H1 (cell line): ENCODE results near the gene HHAT. TPM values are rescaled to one million over a fixed set of nuclear protein-coding genes. Genes with fewer than 3 reads are reported as not detected.

Experiments
- CTCF ChIA-PET: fragments of 300-600 bp; sonication (Branson Sonifier 250); formaldehyde crosslinking; loops from one replicate; lab custom pipeline; 2021; ENCODE audit not compliant: partially characterized antibody; lab: Charles Lee
- POLR2A ChIA-PET: fragments of 300-600 bp; sonication (Branson Sonifier 250); formaldehyde crosslinking; loops from one replicate; lab custom pipeline; 2021; ENCODE audit warnings: inconsistent platforms; ENCODE audit not compliant: partially characterized antibody; lab: Charles Lee
- DNase-seq, 2 experiments: peaks; one replicate each; pipeline versions ENCODE4 v3.0.0 to v3.0.0-alpha.2; 2010 to 2022; ENCODE audit warnings: low spot score in 2 of 2, low read depth in 1 of 2, mixed read lengths in 1 of 2
- FAIRE-seq: peaks from 2 replicates; lab custom pipeline; 2011; peaks lifted over from hg19 to GRCh38; lab: Jason Lieb, UNC
- H2AFZ ChIP-seq: 2 replicates; pipeline ENCODE4 v1.8.1; 2012; ENCODE audit warnings: low read length, inconsistent platforms
- H2AK5ac ChIP-seq: 2 replicates; pipeline ENCODE4 v1.6.1; 2013; ENCODE audit warnings: low read depth, low read length
- H2BK120ac ChIP-seq: replicated peaks from 2 replicates; pipeline ENCODE3; 2013; ENCODE audit warnings: low read depth, low read length, inconsistent platforms
- H2BK12ac ChIP-seq: 2 replicates; pipeline ENCODE4 v1.6.1; 2013; ENCODE audit warnings: low read depth, low read length
- H2BK15ac ChIP-seq: 2 replicates; pipeline ENCODE4 v1.6.1; 2013; ENCODE audit warnings: low read length
- H2BK20ac ChIP-seq: 2 replicates; pipeline ENCODE4 v1.6.1; 2013; ENCODE audit warnings: low read length
- H2BK5ac ChIP-seq: 2 replicates; pipeline ENCODE4 v1.6.1; 2013; ENCODE audit warnings: low read depth, low read length
- H3K14ac ChIP-seq: 2 replicates; pipeline ENCODE4 v1.6.1; 2013; ENCODE audit warnings: inconsistent platforms; ENCODE audit not compliant: insufficient read length
- H3K18ac ChIP-seq: 2 replicates; pipeline ENCODE4 v1.6.1; 2013; ENCODE audit warnings: low read length; ENCODE audit errors: extremely low read depth
- H3K23ac ChIP-seq: 2 replicates; pipeline ENCODE4 v1.6.1; 2013; ENCODE audit warnings: inconsistent platforms; ENCODE audit not compliant: insufficient read length
- H3K23me2 ChIP-seq: 2 replicates; pipeline ENCODE4 v1.6.1; 2013; ENCODE audit warnings: low read depth, low read length
- H3K27ac ChIP-seq: 2 replicates; pipeline ENCODE4 v1.6.1; 2011; ENCODE audit warnings: low read depth, low read length, inconsistent platforms
- H3K27me3 ChIP-seq, 4 experiments: replicated peaks in 1 of 4; 1 replicate in 1 of 4; 2 replicates in 3 of 4; pipeline versions ENCODE4 v1.6.1 to v1.8.1; 2011 to 2013; ENCODE audit warnings: low read length in 3 of 4, mild to moderate bottlenecking in 3 of 4, inconsistent platforms in 2 of 4, mixed read lengths in 2 of 4, moderate library complexity in 1 of 4; ENCODE audit not compliant: control insufficient read depth in 3 of 4, insufficient read depth in 3 of 4; ENCODE audit errors: extremely low read depth in 1 of 4
- H3K36me3 ChIP-seq, 4 experiments: 2 replicates each; pipeline versions ENCODE4 v1.6.1 to v1.8.1; 2011 to 2013; ENCODE audit warnings: mild to moderate bottlenecking in 4 of 4, low read length in 3 of 4, moderate library complexity in 2 of 4, control low read depth in 1 of 4, inconsistent platforms in 1 of 4; ENCODE audit not compliant: insufficient read depth in 4 of 4, control insufficient read depth in 2 of 4
- H3K4ac ChIP-seq: replicated peaks from 2 replicates; pipeline ENCODE3; 2013; ENCODE audit warnings: low read length, low read depth, mixed read lengths, inconsistent platforms; ENCODE audit not compliant: insufficient read length
- H3K4me1 ChIP-seq, 4 experiments: replicated peaks in 1 of 4; 1 replicate in 1 of 4; 2 replicates in 3 of 4; pipeline versions ENCODE4 v1.6.1 to v1.8.1; 2011 to 2013; ENCODE audit warnings: low read length in 3 of 4, inconsistent platforms in 2 of 4, mixed read lengths in 1 of 4; ENCODE audit not compliant: insufficient read depth in 4 of 4, control insufficient read depth in 3 of 4
- H3K4me2 ChIP-seq, 2 experiments: 2 replicates each; pipeline versions ENCODE4 v1.6.1 to v1.8.1; 2011 to 2013; ENCODE audit warnings: low read depth in 2 of 2, low read length in 2 of 2, control low read depth in 1 of 2, inconsistent platforms in 1 of 2, mild to moderate bottlenecking in 1 of 2; ENCODE audit not compliant: insufficient read depth in 1 of 2
- H3K4me3 ChIP-seq, 4 experiments: fragments of 200-600, 300-600 bp in 1 of 4; sonication (generic), shearing (Covaris generic), sonication (Bioruptor Twin) in 1 of 4; 2 replicates each; pipeline versions ENCODE4 v1.5.1 to v1.8.1; 2011 to 2016; ENCODE audit warnings: low read length in 4 of 4, low read depth in 3 of 4, control low read depth in 2 of 4, inconsistent platforms in 2 of 4, mild to moderate bottlenecking in 2 of 4, mixed read lengths in 1 of 4, moderate library complexity in 1 of 4; ENCODE audit not compliant: insufficient read depth in 2 of 4; ENCODE audit errors: extremely low read depth in 1 of 4
- H3K56ac ChIP-seq: replicated peaks from 2 replicates; pipeline ENCODE3; 2013; ENCODE audit warnings: low read depth, mild to moderate bottlenecking, mixed read lengths, low read length, inconsistent platforms; ENCODE audit not compliant: insufficient read length
- H3K79me1 ChIP-seq: 2 replicates; pipeline ENCODE4 v1.6.1; 2013; ENCODE audit warnings: low read depth, low read length, control low read depth
- H3K79me2 ChIP-seq, 2 experiments: 2 replicates each; pipeline versions ENCODE4 v1.6.1 to v1.8.1; 2012 to 2013; ENCODE audit warnings: low read length in 2 of 2, mild to moderate bottlenecking in 2 of 2, inconsistent platforms in 1 of 2; ENCODE audit not compliant: insufficient read depth in 2 of 2, control insufficient read depth in 1 of 2
- H3K9ac ChIP-seq, 4 experiments: replicated peaks in 1 of 4; 1 replicate in 1 of 4; 2 replicates in 3 of 4; pipeline versions ENCODE4 v1.6.1 to v1.8.1; 2011 to 2013; ENCODE audit warnings: low read depth in 3 of 4, low read length in 3 of 4, control low read depth in 2 of 4, mild to moderate bottlenecking in 2 of 4, moderate library complexity in 2 of 4, inconsistent platforms in 1 of 4; ENCODE audit errors: extremely low read depth in 1 of 4
- H3K9me3 ChIP-seq, 2 experiments: 2 replicates each; pipeline versions ENCODE4 v1.6.1 to v1.8.1; 2012 to 2013; ENCODE audit warnings: mild to moderate bottlenecking in 2 of 2, moderate library complexity in 2 of 2, control low read depth in 1 of 2, inconsistent platforms in 1 of 2, low read depth in 1 of 2, low read length in 1 of 2, mixed read lengths in 1 of 2; ENCODE audit not compliant: insufficient read depth in 2 of 2
- H4K20me1 ChIP-seq, 2 experiments: replicated peaks in 1 of 2; 2 replicates each; pipeline versions ENCODE3 to v1.8.1; 2011 to 2013; ENCODE audit warnings: inconsistent platforms in 2 of 2, low read length in 2 of 2, mild to moderate bottlenecking in 1 of 2; ENCODE audit not compliant: insufficient read depth in 2 of 2, control insufficient read depth in 1 of 2
- H4K5ac ChIP-seq: 2 replicates; pipeline ENCODE4 v1.6.1; 2013; ENCODE audit warnings: low read length, low read depth, mixed read lengths, inconsistent platforms; ENCODE audit not compliant: insufficient read length
- H4K8ac ChIP-seq: 2 replicates; pipeline ENCODE4 v1.8.0; 2013; ENCODE audit warnings: mild to moderate bottlenecking, moderate library complexity, low read length, inconsistent platforms; ENCODE audit not compliant: insufficient read depth; ENCODE audit errors: extremely low read depth
- H4K91ac ChIP-seq: replicated peaks from 2 replicates; pipeline ENCODE3; 2013; ENCODE audit warnings: low read length, mixed read lengths, inconsistent platforms; ENCODE audit not compliant: insufficient read length
- E2F6 ChIP-seq: IDR thresholded peaks from 2 replicates; pipeline ENCODE4 v1.6.1; 2012; ENCODE audit warnings: inconsistent platforms
- EP300 ChIP-seq, 2 experiments: IDR thresholded peaks; 1 replicate in 1 of 2; 2 replicates in 1 of 2; pipeline ENCODE4 v1.6.1; 2011 to 2012; ENCODE audit warnings: low read depth in 2 of 2, low read length in 2 of 2, mild to moderate bottlenecking in 2 of 2, borderline replicate concordance in 1 of 2, inconsistent platforms in 1 of 2, moderate library complexity in 1 of 2
- HDAC2 ChIP-seq, 2 experiments: fragments of 300-600 bp in 1 of 2; sonication (generic) in 1 of 2; IDR thresholded peaks; 2 replicates each; pipeline ENCODE4 v1.6.1; 2011 to 2012; ENCODE audit warnings: low read depth in 2 of 2, low read length in 2 of 2, mild to moderate bottlenecking in 2 of 2, moderate library complexity in 2 of 2, borderline replicate concordance in 1 of 2, inconsistent platforms in 1 of 2
- JUND ChIP-seq: IDR thresholded peaks from 2 replicates; pipeline ENCODE4 v1.6.1; 2011; ENCODE audit warnings: mild to moderate bottlenecking, improper control_type of control experiment, low read length
- MAFK ChIP-seq: IDR thresholded peaks from 2 replicates; pipeline ENCODE4 v1.6.1; 2012; ENCODE audit warnings: low read depth, mild to moderate bottlenecking, improper control_type of control experiment, low read length
- SAP30 ChIP-seq: fragments of 300-600 bp; sonication (generic); IDR thresholded peaks from 2 replicates; pipeline ENCODE4 v1.7.1; 2012; ENCODE audit warnings: low read length, moderate library complexity, mild to moderate bottlenecking, inconsistent platforms; ENCODE audit not compliant: insufficient read depth, insufficient replicate concordance
- SP4 ChIP-seq: IDR thresholded peaks from 2 replicates; pipeline ENCODE4 v1.6.1; 2012; ENCODE audit warnings: low read length, inconsistent platforms
- TBP ChIP-seq: IDR thresholded peaks from 2 replicates; pipeline ENCODE4 v1.6.1; 2011; ENCODE audit warnings: low read depth, low read length, improper control_type of control experiment
- USF2 ChIP-seq: IDR thresholded peaks from 2 replicates; pipeline ENCODE4 v1.6.1; 2011; ENCODE audit warnings: low read length, improper control_type of control experiment
- WGBS, 2 experiments: shearing (Covaris generic) in 1 of 2; methylation state at CpG; one replicate each; pipeline versions ENCODE4 v1.1.6 to v1.1.7; 2013 to 2015; ENCODE audit warnings: low lambda C conversion rate in 2 of 2, mixed read lengths in 2 of 2, inconsistent platforms in 1 of 2, low coverage in 1 of 2, missing lambda C conversion rate in 1 of 2; ENCODE audit not compliant: insufficient replicate concordance in 2 of 2, insufficient coverage in 1 of 2, insufficient read length in 1 of 2; ENCODE audit errors: extremely low coverage in 1 of 2, missing lambda C conversion rate in 1 of 2; 5-methylcytosine and 5-hydroxymethylcytosine counted together
- polyA plus RNA-seq, 7 experiments: library from polyadenylated mRNA; depleted of rRNA in 3 of 7; stranded (reverse) in 5 of 7; unstranded in 2 of 7; fragments of >200 nt in 5 of 7; fragments of 200-250 nt in 2 of 7; gene quantifications; 1 replicate in 5 of 7; 2 replicates in 1 of 7; 4 replicates in 1 of 7; pipeline versions ENCODE4 v1.2.1 to v1.2.3, GENCODE V29; 2011 to 2013; ENCODE audit warnings: missing spikeins in 2 of 7, mixed read lengths in 2 of 7
- total RNA-seq: library from RNA; stranded (reverse); fragmentation: NEBNext Ultra II Directional; extraction: Animal tissue kit (Norgen Biotek cat#: 25700); gene quantifications from 2 replicates; pipeline ENCODE4 v1.2.1, GENCODE V29; 2021

Gene HHAT
- total and polyA plus RNA-seq, 2 of the 8 experiments (the other 6 are each of a cell fraction or from before 2014, with no cell fraction given), result 0.15 to 0.51 TPM

- no peaks in the 10 kb centered on the region for H3K79me1 ChIP-seq
- H3K79me2 ChIP-seq, result no peaks in the 10 kb centered on the region
- H3K36me3 ChIP-seq, result no peaks in the 10 kb centered on the region
- no peak overlapping the region for H3K4me2 ChIP-seq
- ChIA-PET CTCF (interaction anchor here (0.6 kb wide), 1 partner anchor 931 kb away, joined by 3 read pairs; no protein-coding TSS in a partner anchor), POLR2A (interaction anchor here (1.3 kb wide), 1 partner anchor 105 kb away, joined by 4 read pairs; no protein-coding TSS in a partner anchor)
- H3K27ac ChIP-seq, result no peak overlapping the region
- no peak overlapping the region for H3K9ac ChIP-seq
- H3K56ac ChIP-seq, result no peak overlapping the region
- no peak overlapping the region for H4K5ac ChIP-seq
- no peaks in the 10 kb centered on the region for H3K9me3 ChIP-seq
- H2AK5ac ChIP-seq, result no peak overlapping the region
- no peak overlapping the region for H2BK15ac ChIP-seq
- H4K20me1 ChIP-seq, result no peaks in the 10 kb centered on the region
- WGBS, 2 experiments, result 88% methylated on average over 5 of the region's 5 CpGs; no CpG with 5 or more reads in 1 of the 2 experiments
- no peak overlapping the region for H2BK120ac ChIP-seq
- no peak for FAIRE-seq
- H3K23me2 ChIP-seq, result no peaks in the 10 kb centered on the region
- no peak overlapping the region for H3K23ac ChIP-seq
- TF ChIP-seq EP300 (IDR thresholded peaks at IDR 0.05; ENCODE audit: borderline replicate concordance in 1 of 2, low read depth in 2 of 2, low read length in 2 of 2) (no peak), TBP (no peak), JUND (no peak), MAFK (no peak), SP4 (no peak), USF2 (no peak), E2F6 (no peak), SAP30 (no peak), HDAC2 (IDR thresholded peaks at IDR 0.05; ENCODE audit: borderline replicate concordance in 1 of 2, low read depth in 2 of 2, low read length in 2 of 2) (no peak)
- H3K18ac ChIP-seq, result no peak overlapping the region
- H3K4me1 ChIP-seq, result no peaks in the 10 kb centered on the region; a peak in 1 of 7 replicates
- H2BK12ac ChIP-seq, result no peak overlapping the region
- H4K8ac ChIP-seq, result no peak overlapping the region
- no peak overlapping the region for H2BK5ac ChIP-seq
- H3K4ac ChIP-seq, result no peak overlapping the region
- DNase-seq, result no peak
- no peak overlapping the region for H3K14ac ChIP-seq
- no peak overlapping the region for H2AFZ ChIP-seq
- no peaks in the 10 kb centered on the region for H3K27me3 ChIP-seq
- H4K91ac ChIP-seq, result no peak overlapping the region
- H2BK20ac ChIP-seq, result no peak overlapping the region
- H3K4me3 ChIP-seq, result no peak overlapping the region
These were observed 150.1 kb downstream of the HHAT start for GRCh38 chr1:210478820-210479219.
